Nephron progenitor cell (in vitro differentiated cells): ENCODE data around the gene ACAP2.
A peak's percentile ranks its signal among the peaks of the same experiment; 100 is the strongest.

Experiments
- DNase-seq: peaks from one replicate; pipeline ENCODE4 v3.0.0; 2021
- H3K27ac Mint-ChIP-seq: 2 replicates; pipeline ENCODE4 v1.8.0; 2021; ENCODE audit warnings: mild to moderate bottlenecking, moderate library complexity, mixed read lengths
- H3K27me3 Mint-ChIP-seq: 2 replicates; pipeline ENCODE4 v1.8.0; 2021; ENCODE audit warnings: mild to moderate bottlenecking, low read depth, mixed read lengths; ENCODE audit not compliant: poor library complexity
- H3K36me3 Mint-ChIP-seq: 2 replicates; pipeline ENCODE4 v1.8.0; 2021; ENCODE audit warnings: low read depth, mixed read lengths
- H3K4me1 Mint-ChIP-seq: 2 replicates; pipeline ENCODE4 v1.8.0; 2021; ENCODE audit warnings: mixed read lengths
- H3K4me3 Mint-ChIP-seq: 2 replicates; pipeline ENCODE4 v1.8.0; 2021; ENCODE audit warnings: mild to moderate bottlenecking, moderate library complexity, mixed read lengths
- H3K9me3 Mint-ChIP-seq: 2 replicates; pipeline ENCODE4 v1.8.0; 2021; ENCODE audit warnings: mild to moderate bottlenecking, moderate library complexity, mixed read lengths
- CTCF ChIP-seq: fragments of 200-600 bp; sonication (generic); IDR thresholded peaks from 2 replicates; pipeline ENCODE4 v1.5.0; 2021; ENCODE audit warnings: antibody characterized with exemption

The ACAP2 gene

GRCh38 chr3:195448205-195448875 lies 5.5 kb upstream of the ACAP2 start:
- TF ChIP-seq CTCF, result no peak
- no peak for DNase-seq
- no peak overlapping the region for H3K4me3 Mint-ChIP-seq
- H3K4me1 Mint-ChIP-seq, result peaks cover 51% of the 10 kb centered on the region
- H3K27ac Mint-ChIP-seq, result no peak overlapping the region
- H3K27me3 Mint-ChIP-seq, result no peaks in the 10 kb centered on the region
- H3K9me3 Mint-ChIP-seq, result peaks cover 5% of the 10 kb centered on the region
- H3K36me3 Mint-ChIP-seq, result no peaks in the 10 kb centered on the region

GRCh38 chr3:195447201-195447600 lies 4.4 kb upstream of the ACAP2 start:
- Mint-ChIP-seq H3K9me3 (peaks cover 5% of the 10 kb centered on the region), H3K4me1 (peaks cover 50% of the 10 kb centered on the region), H3K27me3 (no peaks in the 10 kb centered on the region), H3K36me3 (no peaks in the 10 kb centered on the region), H3K4me3 (no peak overlapping the region), H3K27ac (no peak overlapping the region)
- DNase-seq, result no peak
- TF ChIP-seq CTCF, result no peak

GRCh38 chr3:195446359-195446758 lies 3.5 kb upstream of the ACAP2 start:
- Mint-ChIP-seq H3K36me3 (no peaks in the 10 kb centered on the region), H3K27me3 (no peaks in the 10 kb centered on the region), H3K27ac (no peak overlapping the region), H3K4me1 (peaks cover 50% of the 10 kb centered on the region), H3K9me3 (peaks cover 5% of the 10 kb centered on the region), H3K4me3 (no peak overlapping the region)
- TF ChIP-seq CTCF, result no peak
- no peak for DNase-seq

GRCh38 chr3:195445885-195446284 lies 3.1 kb upstream of the ACAP2 start:
- Mint-ChIP-seq H3K9me3 (peaks cover 5% of the 10 kb centered on the region), H3K4me3 (no peak overlapping the region), H3K36me3 (no peaks in the 10 kb centered on the region), H3K4me1 (peaks cover 50% of the 10 kb centered on the region), H3K27me3 (no peaks in the 10 kb centered on the region), H3K27ac (no peak overlapping the region)
- no peak for DNase-seq
- TF ChIP-seq CTCF, result no peak

GRCh38 chr3:195443391-195443989 lies 670 bp upstream of the ACAP2 start:
- peak overlapping the region; percentile 74 for H3K4me3 Mint-ChIP-seq
- DNase-seq, result no peak
- H3K36me3 Mint-ChIP-seq, result no peaks in the 10 kb centered on the region
- TF ChIP-seq CTCF, result no peak
- H3K9me3 Mint-ChIP-seq, result no peaks in the 10 kb centered on the region
- peaks cover 49% of the 10 kb centered on the region for H3K4me1 Mint-ChIP-seq
- H3K27me3 Mint-ChIP-seq, result no peaks in the 10 kb centered on the region
- H3K27ac Mint-ChIP-seq, result no peak overlapping the region
